ENCODE data around the gene IFIT2.
"Not testable (repeated sequence)": the region's sequence is repeated elsewhere in the genome, so short reads cannot be mapped to it uniquely, and the experiment has no call there.

IFIT2 gene

GRCh38 chr10:89331487-89332122, 29.8 kb downstream of the IFIT2 start:
- peak overlapping the region in 19 of 21 experiments; percentile 17 to 90 (median 70) for H3K27ac ChIP-seq
- peak overlapping the region in 4 of 7 experiments; percentile 17 to 40 (median 28) for H3K4me3 ChIP-seq

GRCh38 chr10:89332123-89332633, 30.3 kb downstream of the IFIT2 start:
- peak overlapping the region in 19 of 21 experiments; percentile 17 to 90 (median 70) for H3K27ac ChIP-seq
- peak overlapping the region; percentile 14 to 40 (median 23) for H3K4me3 ChIP-seq

- Histone ChIP-seq H3K27ac (peak overlapping the region in 2 of 21 experiments; percentile 2 to 4), H3K4me3 (no peak overlapping the region)
Measured at GRCh38 chr10:89335226-89335625, 33.4 kb downstream of the IFIT2 start.

- H3K4me3 ChIP-seq = no peak overlapping the region
- H3K27ac ChIP-seq = no peak overlapping the region
Measured at GRCh38 chr10:89336241-89336640, 34.4 kb downstream of the IFIT2 start.

- H3K4me3 ChIP-seq = no peak overlapping the region
- H3K27ac ChIP-seq = no peak overlapping the region
Measured at GRCh38 chr10:89337484-89337883, 35.6 kb downstream of the IFIT2 start.

- Histone ChIP-seq H3K27ac (no peak overlapping the region), H3K4me3 (no peak overlapping the region)
Measured at GRCh38 chr10:89338713-89339112, 36.9 kb downstream of the IFIT2 start.

- no peak overlapping the region for H3K27ac ChIP-seq
- H3K4me3 ChIP-seq = no peak overlapping the region
Measured at GRCh38 chr10:89339875-89340274, 38.0 kb downstream of the IFIT2 start.

GRCh38 chr10:89341649-89342048, 39.8 kb downstream of the IFIT2 start:
- Histone ChIP-seq H3K27ac (no peak overlapping the region), H3K4me3 (no peak overlapping the region)

- Histone ChIP-seq H3K4me3 (no peak overlapping the region), H3K27ac (no peak overlapping the region)
Measured at GRCh38 chr10:89342206-89342958, 40.5 kb downstream of the IFIT2 start.

GRCh38 chr10:89343089-89343767, 41.4 kb downstream of the IFIT2 start:
- H3K27ac ChIP-seq = peak overlapping the region in 1 of 21 experiments; percentile 38
- no peak overlapping the region for H3K4me3 ChIP-seq

GRCh38 chr10:89344156-89344555, 42.3 kb downstream of the IFIT2 start:
- Histone ChIP-seq H3K4me3 (no peak overlapping the region), H3K27ac (no peak overlapping the region)

GRCh38 chr10:89345367-89346000, 43.6 kb downstream of the IFIT2 start:
- Histone ChIP-seq H3K27ac (peak overlapping the region in 2 of 21 experiments; percentile 9 to 43), H3K4me3 (no peak overlapping the region)

- peak overlapping the region in 7 of 21 experiments; percentile 5 to 68 (median 52) for H3K27ac ChIP-seq
Measured at GRCh38 chr10:89346405-89347254, 44.8 kb downstream of the IFIT2 start.

GRCh38 chr10:89347701-89348457, 46.0 kb downstream of the IFIT2 start:
- H3K27ac ChIP-seq = peak overlapping the region in 13 of 21 experiments; percentile 5 to 76 (median 52)
- no peak overlapping the region for H3K4me3 ChIP-seq

More at GRCh38 chr10:89346405-89347254, 44.8 kb downstream of the IFIT2 start:
- H3K4me3 ChIP-seq = no peak overlapping the region

- no peak overlapping the region for H3K4me3 ChIP-seq
- H3K27ac ChIP-seq = peak overlapping the region in 7 of 21 experiments; percentile 3 to 76 (median 53)
Measured at GRCh38 chr10:89348481-89348880, 46.6 kb downstream of the IFIT2 start.

- H3K27ac ChIP-seq = peak overlapping the region in 3 of 21 experiments; percentile 12 to 65 (median 52)
Measured at GRCh38 chr10:89348975-89349374, 47.1 kb downstream of the IFIT2 start.

GRCh38 chr10:89350631-89351315, 48.9 kb downstream of the IFIT2 start:
- H3K27ac ChIP-seq = peak overlapping the region in 19 of 21 experiments; percentile 26 to 82 (median 68)

More at GRCh38 chr10:89348975-89349374, 47.1 kb downstream of the IFIT2 start:
- H3K4me3 ChIP-seq = no peak overlapping the region

More at GRCh38 chr10:89350631-89351315, 48.9 kb downstream of the IFIT2 start:
- not testable (repeated sequence) for H3K4me3 ChIP-seq
